ENCODE data around the gene ABCA9. TPM values are rescaled to one million over a fixed set of nuclear protein-coding genes. Genes with fewer than 3 reads are reported as not detected.
A peak's percentile ranks its signal among the peaks of the same experiment; 100 is the strongest.

Gene ABCA9
- total and polyA plus RNA-seq, 2 of the 13 experiments (the other 11 are each of a cell fraction or from before 2014, with no cell fraction given): 0.04 TPM; not detected in 1

DNA sequence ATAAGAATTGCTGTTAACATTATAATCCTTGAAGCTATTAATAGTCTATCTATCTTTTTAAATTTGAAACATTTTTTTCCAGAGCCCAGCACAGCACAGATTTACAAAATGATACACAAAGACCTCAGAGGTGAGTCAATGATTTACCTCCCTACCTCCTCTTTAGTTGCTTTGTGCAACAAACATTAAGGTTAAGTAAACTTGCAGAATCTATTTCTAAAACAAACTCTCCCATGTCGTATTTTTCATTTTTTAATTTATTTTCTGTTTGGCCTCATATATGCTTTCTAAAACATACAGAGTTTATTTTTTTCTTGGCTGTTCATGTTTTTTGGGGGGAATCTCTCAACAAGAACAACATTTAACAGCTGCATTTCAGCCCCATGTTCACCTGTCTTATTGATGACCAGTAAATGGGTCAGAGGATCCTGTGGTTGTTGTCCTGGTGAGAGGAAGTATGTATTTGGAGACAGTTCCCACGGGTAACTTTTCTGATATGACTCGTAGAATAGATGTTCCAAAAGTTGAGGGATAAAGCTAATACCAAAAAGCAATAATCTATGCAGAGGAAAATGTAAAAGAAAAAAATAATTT is 42.6 kb downstream of the ABCA9 start (continued):
- TF ChIP-seq, protein P1, sequence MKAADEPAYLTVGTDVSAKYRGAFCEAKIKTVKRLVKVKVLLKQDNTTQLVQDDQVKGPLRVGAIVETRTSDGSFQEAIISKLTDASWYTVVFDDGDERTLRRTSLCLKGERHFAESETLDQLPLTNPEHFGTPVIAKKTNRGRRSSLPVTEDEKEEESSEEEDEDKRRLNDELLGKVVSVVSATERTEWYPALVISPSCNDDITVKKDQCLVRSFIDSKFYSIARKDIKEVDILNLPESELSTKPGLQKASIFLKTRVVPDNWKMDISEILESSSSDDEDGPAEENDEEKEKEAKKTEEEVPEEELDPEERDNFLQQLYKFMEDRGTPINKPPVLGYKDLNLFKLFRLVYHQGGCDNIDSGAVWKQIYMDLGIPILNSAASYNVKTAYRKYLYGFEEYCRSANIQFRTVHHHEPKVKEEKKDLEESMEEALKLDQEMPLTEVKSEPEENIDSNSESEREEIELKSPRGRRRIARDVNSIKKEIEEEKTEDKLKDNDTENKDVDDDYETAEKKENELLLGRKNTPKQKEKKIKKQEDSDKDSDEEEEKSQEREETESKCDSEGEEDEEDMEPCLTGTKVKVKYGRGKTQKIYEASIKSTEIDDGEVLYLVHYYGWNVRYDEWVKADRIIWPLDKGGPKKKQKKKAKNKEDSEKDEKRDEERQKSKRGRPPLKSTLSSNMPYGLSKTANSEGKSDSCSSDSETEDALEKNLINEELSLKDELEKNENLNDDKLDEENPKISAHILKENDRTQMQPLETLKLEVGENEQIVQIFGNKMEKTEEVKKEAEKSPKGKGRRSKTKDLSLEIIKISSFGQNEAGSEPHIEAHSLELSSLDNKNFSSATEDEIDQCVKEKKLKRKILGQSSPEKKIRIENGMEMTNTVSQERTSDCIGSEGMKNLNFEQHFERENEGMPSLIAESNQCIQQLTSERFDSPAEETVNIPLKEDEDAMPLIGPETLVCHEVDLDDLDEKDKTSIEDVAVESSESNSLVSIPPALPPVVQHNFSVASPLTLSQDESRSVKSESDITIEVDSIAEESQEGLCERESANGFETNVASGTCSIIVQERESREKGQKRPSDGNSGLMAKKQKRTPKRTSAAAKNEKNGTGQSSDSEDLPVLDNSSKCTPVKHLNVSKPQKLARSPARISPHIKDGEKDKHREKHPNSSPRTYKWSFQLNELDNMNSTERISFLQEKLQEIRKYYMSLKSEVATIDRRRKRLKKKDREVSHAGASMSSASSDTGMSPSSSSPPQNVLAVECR (CRISPR knock-in tag; IDR thresholded peaks at IDR 0.05; ENCODE audit: borderline replicate concordance): no peak
- peak; percentile 68; the same call in 1 of the 2 replicates for TF ChIP-seq GFI1 (CRISPR knock-in tag; IDR thresholded peaks at IDR 0.05; ENCODE audit: borderline replicate concordance)
- no peak for TF ChIP-seq ZBTB1 (CRISPR knock-in tag; IDR thresholded peaks at IDR 0.05; ENCODE audit: borderline replicate concordance)
- no peak for TF ChIP-seq ZNF230 (CRISPR knock-in tag; IDR thresholded peaks at IDR 0.05)
- peak; percentile 58; the same call in 1 of the 2 replicates for TF ChIP-seq SMAD3 (CRISPR knock-in tag; IDR thresholded peaks at IDR 0.05)
- TF ChIP-seq, protein P2, sequence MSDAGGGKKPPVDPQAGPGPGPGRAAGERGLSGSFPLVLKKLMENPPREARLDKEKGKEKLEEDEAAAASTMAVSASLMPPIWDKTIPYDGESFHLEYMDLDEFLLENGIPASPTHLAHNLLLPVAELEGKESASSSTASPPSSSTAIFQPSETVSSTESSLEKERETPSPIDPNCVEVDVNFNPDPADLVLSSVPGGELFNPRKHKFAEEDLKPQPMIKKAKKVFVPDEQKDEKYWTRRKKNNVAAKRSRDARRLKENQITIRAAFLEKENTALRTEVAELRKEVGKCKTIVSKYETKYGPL (CRISPR knock-in tag; IDR thresholded peaks at IDR 0.05): no peak
- no peak for TF ChIP-seq ZNF557 (CRISPR knock-in tag; IDR thresholded peaks at IDR 0.05)
- TF ChIP-seq ZNF839 (CRISPR knock-in tag; IDR thresholded peaks at IDR 0.05; ENCODE audit: borderline replicate concordance): no peak
- TF ChIP-seq HMG20B (CRISPR knock-in tag; conservative IDR thresholded peaks at IDR 0.05): no peak
- TF ChIP-seq MTF2 (CRISPR knock-in tag; IDR thresholded peaks at IDR 0.05; ENCODE audit: borderline replicate concordance): no peak
- TF ChIP-seq THAP11 (CRISPR knock-in tag; IDR thresholded peaks at IDR 0.05): peak; percentile 25; the same call in 1 of the 2 replicates
- no peak for TF ChIP-seq SRY (CRISPR knock-in tag; IDR thresholded peaks at IDR 0.05)
- TF ChIP-seq HNRNPH1 (optimal IDR thresholded peaks at IDR 0.05; ENCODE audit: low read depth, low read length): no peak
- TF ChIP-seq ZNF101 (CRISPR knock-in tag; IDR thresholded peaks at IDR 0.05; ENCODE audit: borderline replicate concordance, low read depth): no peak
- TF ChIP-seq, protein P3, sequence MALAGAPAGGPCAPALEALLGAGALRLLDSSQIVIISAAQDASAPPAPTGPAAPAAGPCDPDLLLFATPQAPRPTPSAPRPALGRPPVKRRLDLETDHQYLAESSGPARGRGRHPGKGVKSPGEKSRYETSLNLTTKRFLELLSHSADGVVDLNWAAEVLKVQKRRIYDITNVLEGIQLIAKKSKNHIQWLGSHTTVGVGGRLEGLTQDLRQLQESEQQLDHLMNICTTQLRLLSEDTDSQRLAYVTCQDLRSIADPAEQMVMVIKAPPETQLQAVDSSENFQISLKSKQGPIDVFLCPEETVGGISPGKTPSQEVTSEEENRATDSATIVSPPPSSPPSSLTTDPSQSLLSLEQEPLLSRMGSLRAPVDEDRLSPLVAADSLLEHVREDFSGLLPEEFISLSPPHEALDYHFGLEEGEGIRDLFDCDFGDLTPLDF (CRISPR knock-in tag; IDR thresholded peaks at IDR 0.05): no peak
- TF ChIP-seq ETV6 (CRISPR knock-in tag; conservative IDR thresholded peaks at IDR 0.05): no peak
- TF ChIP-seq HMG20A (CRISPR knock-in tag; IDR thresholded peaks at IDR 0.05; ENCODE audit: borderline replicate concordance): peak; percentile 41; the same call in 1 of the 2 replicates
- TF ChIP-seq, protein P4, sequence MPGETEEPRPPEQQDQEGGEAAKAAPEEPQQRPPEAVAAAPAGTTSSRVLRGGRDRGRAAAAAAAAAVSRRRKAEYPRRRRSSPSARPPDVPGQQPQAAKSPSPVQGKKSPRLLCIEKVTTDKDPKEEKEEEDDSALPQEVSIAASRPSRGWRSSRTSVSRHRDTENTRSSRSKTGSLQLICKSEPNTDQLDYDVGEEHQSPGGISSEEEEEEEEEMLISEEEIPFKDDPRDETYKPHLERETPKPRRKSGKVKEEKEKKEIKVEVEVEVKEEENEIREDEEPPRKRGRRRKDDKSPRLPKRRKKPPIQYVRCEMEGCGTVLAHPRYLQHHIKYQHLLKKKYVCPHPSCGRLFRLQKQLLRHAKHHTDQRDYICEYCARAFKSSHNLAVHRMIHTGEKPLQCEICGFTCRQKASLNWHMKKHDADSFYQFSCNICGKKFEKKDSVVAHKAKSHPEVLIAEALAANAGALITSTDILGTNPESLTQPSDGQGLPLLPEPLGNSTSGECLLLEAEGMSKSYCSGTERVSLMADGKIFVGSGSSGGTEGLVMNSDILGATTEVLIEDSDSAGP (CRISPR knock-in tag; IDR thresholded peaks at IDR 0.05; ENCODE audit: borderline replicate concordance): no peak
- TF ChIP-seq, protein P5, sequence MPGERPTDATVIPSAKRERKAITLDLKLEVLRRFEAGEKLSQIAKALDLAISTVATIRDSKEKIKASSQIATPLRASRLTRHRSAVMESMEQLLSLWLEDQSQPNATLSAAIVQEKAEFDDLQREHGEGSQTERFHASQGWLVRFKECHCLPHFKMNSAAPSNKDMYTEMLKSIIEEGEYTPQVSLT (CRISPR knock-in tag; IDR thresholded peaks at IDR 0.05; ENCODE audit: borderline replicate concordance, low read depth): no peak
- no peak for TF ChIP-seq SIN3A (IDR thresholded peaks at IDR 0.05; ENCODE audit: borderline replicate concordance, low read depth, low read length)
- TF ChIP-seq YEATS4 (CRISPR knock-in tag; IDR thresholded peaks at IDR 0.05; ENCODE audit: borderline replicate concordance): no peak
- no peak for TF ChIP-seq NFRKB (IDR thresholded peaks at IDR 0.05)
- TF ChIP-seq, protein P6, sequence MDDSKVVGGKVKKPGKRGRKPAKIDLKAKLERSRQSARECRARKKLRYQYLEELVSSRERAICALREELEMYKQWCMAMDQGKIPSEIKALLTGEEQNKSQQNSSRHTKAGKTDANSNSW (CRISPR knock-in tag; IDR thresholded peaks at IDR 0.05; ENCODE audit: borderline replicate concordance): no peak
